ENCODE results near the gene ADIPOR2. TPM values are rescaled to one million over a fixed set of nuclear protein-coding genes. Genes with fewer than 3 reads are reported as not detected.

Gene ADIPOR2
- total and polyA plus RNA-seq, 10 of the 15 experiments (the other 5 are each of a cell fraction or from before 2014, with no cell fraction given): 8.6 to 65.0 (median 38.0) TPM

GRCh38 chr12:1829306-1829900, 138.5 kb downstream of the ADIPOR2 start (continued):
- TF ChIP-seq BCLAF1 (IDR thresholded peaks at IDR 0.05) (no peak), CTCF (IDR thresholded peaks at IDR 0.05 in 2 of 3, conservative IDR thresholded peaks at IDR 0.05 in 1 of 3; ENCODE audit: control insufficient read depth in 2 of 3, extremely low read depth in 1 of 3, insufficient read depth in 1 of 3, low read depth in 3 of 3, low read length in 3 of 3) (no peak)

GRCh38 chr12:1830401-1830845, 139.6 kb downstream of the ADIPOR2 start:
- no peaks in the 10 kb centered on the region for H3K36me3 ChIP-seq (ENCODE audit: control insufficient read depth in 2 of 2, insufficient read depth in 2 of 2, low read length in 1 of 2)
- FAIRE-seq: no peak
- BruUV-seq (replicated peaks): no TSS peak
- no peak overlapping the region for H2AFZ ChIP-seq (ENCODE audit: control insufficient read depth, low read depth, low read length)
- ChIA-PET CTCF (interaction anchor here (1.4 kb wide), 1 partner anchor 109 kb away, joined by 6 read pairs; no protein-coding TSS in a partner anchor), POLR2A (no interaction called here), RAD21 (ENCODE audit: unreplicated experiment) (no interaction called here), SMC1A (ENCODE audit: uncharacterized antibody, unreplicated experiment) (no interaction called here)
- H3K4me1 ChIP-seq (ENCODE audit: control insufficient read depth, insufficient read depth, low read length): no peaks in the 10 kb centered on the region
- no peak overlapping the region for H3K27ac ChIP-seq (ENCODE audit: control insufficient read depth, insufficient read depth)
- DNase-seq (ENCODE audit: low read depth, low spot score): no peak
- H3K4me3 ChIP-seq: no peak overlapping the region
- 19% methylated on average over 3 of the region's 3 CpGs for WGBS (ENCODE audit: insufficient coverage, insufficient replicate concordance, low lambda C conversion rate, missing lambda C conversion rate)
- no peak overlapping the region for H3K9ac ChIP-seq (ENCODE audit: control insufficient read depth, insufficient read depth, low read length)
- no peaks in the 10 kb centered on the region for H3K9me3 ChIP-seq (replicated peaks; ENCODE audit: control insufficient read depth, insufficient read depth, low read length)
- no peaks in the 10 kb centered on the region for H3K79me2 ChIP-seq (ENCODE audit: control insufficient read depth, insufficient read depth, low read length)
- in situ Hi-C loops (cut with MboI): no loop called here
- ATAC-seq: no peak
- H4K20me1 ChIP-seq (ENCODE audit: control insufficient read depth, insufficient read depth): no peaks in the 10 kb centered on the region
- H3K27me3 ChIP-seq (replicated peaks in 1 of 2; ENCODE audit: control insufficient read depth in 2 of 2, insufficient read depth in 2 of 2, low read length in 1 of 2): peaks cover 2 to 4% of the 10 kb centered on the region in 2 experiments; a peak in 3 of 4 replicates
- no peak overlapping the region for H3K4me2 ChIP-seq (ENCODE audit: control insufficient read depth, insufficient read depth)
- intact Hi-C loops (cut with micrococcal nuclease; ENCODE audit: unreplicated experiment): no loop called here
- TF ChIP-seq ESRRA (IDR thresholded peaks at IDR 0.05; ENCODE audit: low read length) (no peak), BHLHE40 (IDR thresholded peaks at IDR 0.05; ENCODE audit: borderline replicate concordance in 1 of 2, low read depth in 2 of 2, low read length in 1 of 2) (no peak), EZH2 (IDR thresholded peaks at IDR 0.05; ENCODE audit: borderline replicate concordance, control insufficient read depth, low read depth, low read length) (no peak), NRF1 (conservative IDR thresholded peaks at IDR 0.05; ENCODE audit: low read depth, low read length) (no peak), HSF1 (IDR thresholded peaks at IDR 0.05; ENCODE audit: low read depth, low read length) (no peak), SREBF2 (IDR thresholded peaks at IDR 0.05; ENCODE audit: low read length) (no peak), ZNF217 (IDR thresholded peaks at IDR 0.05) (no peak), CREB1 (IDR thresholded peaks at IDR 0.05; ENCODE audit: low read depth) (no peak), USF2 (IDR thresholded peaks at IDR 0.05; ENCODE audit: borderline replicate concordance, low read depth, low read length) (no peak), SRF (IDR thresholded peaks at IDR 0.05; ENCODE audit: low read depth in 2 of 2, low read length in 2 of 2) (no peak)

Measured in GM12878 (cell line).